HG03439 (cell line): Measurements from ENCODE around the gene JARID2.

ENCODE experiments used
- ATAC-seq: cut with Tn5 transposase; IDR thresholded peaks from one replicate; pipeline ENCODE4 v1.9.1; 2021; ENCODE audit warnings: mild to moderate bottlenecking, moderate library complexity; ENCODE audit not compliant: unreplicated experiment

JARID2 gene

DNA sequence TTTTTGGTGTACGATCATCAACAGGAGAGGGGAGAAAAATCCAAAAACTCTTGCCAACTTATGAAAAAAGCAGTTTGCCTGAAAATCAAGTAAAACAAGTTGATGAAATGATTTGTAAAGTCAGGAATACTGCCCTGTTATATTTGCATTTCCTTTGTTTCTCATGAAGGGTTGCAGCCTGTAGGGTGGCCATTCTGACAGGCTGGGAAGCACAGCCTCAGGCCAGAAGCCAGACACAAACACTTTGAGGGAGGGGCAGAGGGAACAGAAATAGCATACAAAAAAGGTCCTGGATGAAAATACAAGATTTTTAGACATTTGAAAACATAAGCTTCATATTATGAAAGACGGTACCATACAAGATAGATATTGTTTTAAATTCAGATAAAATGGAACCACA is 307.2 kb downstream of the JARID2 start:
- no peak for ATAC-seq

DNA sequence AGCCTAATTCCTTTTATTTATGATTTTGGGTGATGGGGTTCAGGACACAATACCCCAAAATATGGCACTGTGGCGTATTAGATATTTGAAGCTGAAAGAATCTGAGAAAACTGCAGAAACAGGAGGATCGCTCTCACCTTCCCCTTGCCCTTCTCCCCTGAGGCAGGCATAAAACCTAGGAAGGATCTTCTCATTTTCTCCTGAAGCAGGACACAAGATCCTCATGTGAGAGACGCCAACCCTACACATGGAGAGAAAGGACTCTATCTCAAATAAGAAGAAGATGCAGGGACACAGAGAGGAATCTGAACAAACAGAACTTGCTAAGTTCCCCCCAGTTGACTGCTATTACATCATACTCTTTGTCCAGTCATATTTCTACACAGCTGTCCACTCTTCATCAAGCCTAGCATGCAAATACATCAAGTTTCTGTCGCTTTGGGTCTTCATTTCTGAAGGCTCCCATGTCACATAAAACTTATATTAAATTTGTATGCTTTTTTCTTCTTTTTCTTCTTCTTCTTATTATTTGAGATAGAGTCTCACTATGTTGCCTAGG is 307.9 kb downstream of the JARID2 start:
- no peak for ATAC-seq

DNA sequence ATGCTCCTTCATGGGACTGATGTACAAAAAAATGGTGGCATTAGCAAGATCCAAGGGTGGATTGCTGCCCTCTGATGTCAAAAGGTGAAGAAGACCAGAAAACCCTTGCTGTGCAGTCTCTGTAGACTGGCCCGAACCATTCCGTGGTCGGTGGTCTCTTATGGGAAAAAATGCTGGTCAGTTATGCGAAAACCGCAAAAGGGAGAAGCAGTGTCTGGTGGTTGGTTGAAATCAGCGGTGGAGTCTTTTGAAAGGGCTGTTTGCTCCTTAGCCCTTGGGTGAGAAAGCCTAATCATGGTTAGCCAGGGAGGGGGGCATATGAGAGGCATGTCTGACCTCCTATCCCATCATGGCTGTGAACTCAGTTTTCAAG is 308.8 kb downstream of the JARID2 start:
- no peak for ATAC-seq

DNA sequence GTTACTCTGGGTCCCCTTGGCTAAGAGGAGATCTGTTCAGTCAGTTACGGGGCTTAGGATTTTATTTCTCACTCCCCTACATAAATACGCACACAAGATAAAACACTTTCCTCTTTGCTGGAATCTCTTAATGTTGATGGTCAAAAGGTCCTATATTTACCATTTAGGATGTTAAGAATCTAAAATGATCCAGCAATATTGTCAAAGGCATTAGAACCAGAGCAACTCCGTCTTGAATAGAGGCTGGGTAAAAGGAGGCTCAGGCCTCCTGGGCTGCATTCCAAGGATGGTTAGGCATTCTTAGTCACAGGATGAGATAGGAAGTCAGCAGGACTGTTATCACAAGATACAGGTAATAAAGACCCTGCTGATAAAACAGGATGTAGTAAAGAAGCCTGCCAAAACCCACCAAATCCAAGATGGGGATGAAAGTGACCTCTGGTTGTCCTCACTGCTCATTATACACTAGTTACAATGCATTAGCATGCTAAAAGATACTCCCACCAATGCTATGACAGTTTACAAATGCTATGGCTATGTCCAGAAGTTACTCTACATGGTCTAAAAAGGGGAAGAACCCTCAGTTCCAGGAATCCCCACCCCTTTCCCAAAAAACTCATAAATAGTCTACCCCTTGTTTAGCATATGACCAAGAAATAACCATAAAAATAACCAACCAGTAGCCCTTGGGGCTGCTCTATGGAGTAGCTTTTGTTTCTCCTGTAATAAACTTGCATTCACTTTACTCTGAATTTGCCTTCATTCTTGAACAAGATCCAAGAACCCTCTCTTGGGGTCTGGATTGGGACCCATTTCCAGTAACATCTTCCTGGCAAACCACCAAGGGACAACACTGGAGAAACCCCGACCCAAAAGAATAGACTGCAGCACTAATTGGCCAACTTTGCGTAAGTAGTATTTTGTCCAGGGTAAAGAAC is 309.5 kb downstream of the JARID2 start:
- ATAC-seq, result no peak

DNA sequence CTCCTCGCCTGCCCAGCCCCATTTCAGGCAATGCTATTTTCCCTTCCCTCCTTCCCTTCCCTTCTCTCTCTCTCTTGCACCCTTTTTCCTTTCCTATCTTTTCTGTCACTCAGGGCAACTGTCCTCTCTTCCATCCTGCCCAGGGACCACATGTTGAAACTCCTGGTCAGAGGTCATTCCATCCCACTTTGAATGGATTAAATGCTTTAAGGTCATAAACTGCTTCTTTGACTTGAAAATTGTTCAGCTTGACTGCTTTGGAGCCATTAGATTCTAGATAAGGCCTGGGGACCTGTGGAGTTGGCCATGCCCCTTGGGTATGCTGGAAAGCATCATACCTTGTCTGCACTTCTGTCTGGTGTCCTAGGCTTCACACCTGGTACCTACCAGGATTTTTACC is 310.8 kb downstream of the JARID2 start:
- ATAC-seq, result no peak

DNA sequence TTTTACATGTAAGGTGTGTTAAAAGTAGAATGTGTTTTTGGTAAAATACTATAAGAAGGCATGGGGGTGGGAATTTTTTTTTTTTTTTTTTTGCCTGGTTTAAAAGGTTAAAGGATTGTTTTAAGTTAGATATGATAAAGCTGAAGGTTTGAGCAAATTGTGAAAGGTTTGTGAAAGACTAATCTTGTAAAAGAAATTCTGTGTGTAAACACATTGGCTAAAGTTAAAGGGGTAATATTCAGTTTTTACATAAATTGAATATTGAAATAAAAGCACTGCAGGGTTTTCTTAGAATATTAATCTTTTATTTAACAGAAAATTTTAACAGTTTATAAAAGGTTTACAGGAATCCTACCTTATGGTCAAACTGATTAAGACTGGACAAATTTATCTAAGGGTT is 311.3 kb downstream of the JARID2 start:
- ATAC-seq, result no peak

DNA sequence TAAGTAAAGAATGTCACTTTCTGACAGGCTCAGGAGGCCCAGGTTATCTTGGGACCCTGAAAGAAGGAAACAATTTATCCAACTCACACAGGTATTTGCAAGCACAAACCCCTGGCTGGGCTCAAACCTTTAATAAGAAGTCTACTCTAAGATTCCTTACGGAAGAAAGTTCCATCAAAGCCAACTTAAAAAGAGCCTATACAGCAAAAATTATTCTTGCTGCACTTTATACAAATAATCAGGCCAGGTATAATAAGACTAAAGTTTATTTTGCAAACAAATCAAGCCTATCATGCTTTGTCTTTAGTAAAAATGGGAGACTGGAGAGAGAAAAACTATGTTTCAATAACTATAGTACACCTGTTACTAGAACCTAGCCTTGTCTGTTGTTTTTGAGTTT is 314.8 kb downstream of the JARID2 start:
- ATAC-seq, result no peak

DNA sequence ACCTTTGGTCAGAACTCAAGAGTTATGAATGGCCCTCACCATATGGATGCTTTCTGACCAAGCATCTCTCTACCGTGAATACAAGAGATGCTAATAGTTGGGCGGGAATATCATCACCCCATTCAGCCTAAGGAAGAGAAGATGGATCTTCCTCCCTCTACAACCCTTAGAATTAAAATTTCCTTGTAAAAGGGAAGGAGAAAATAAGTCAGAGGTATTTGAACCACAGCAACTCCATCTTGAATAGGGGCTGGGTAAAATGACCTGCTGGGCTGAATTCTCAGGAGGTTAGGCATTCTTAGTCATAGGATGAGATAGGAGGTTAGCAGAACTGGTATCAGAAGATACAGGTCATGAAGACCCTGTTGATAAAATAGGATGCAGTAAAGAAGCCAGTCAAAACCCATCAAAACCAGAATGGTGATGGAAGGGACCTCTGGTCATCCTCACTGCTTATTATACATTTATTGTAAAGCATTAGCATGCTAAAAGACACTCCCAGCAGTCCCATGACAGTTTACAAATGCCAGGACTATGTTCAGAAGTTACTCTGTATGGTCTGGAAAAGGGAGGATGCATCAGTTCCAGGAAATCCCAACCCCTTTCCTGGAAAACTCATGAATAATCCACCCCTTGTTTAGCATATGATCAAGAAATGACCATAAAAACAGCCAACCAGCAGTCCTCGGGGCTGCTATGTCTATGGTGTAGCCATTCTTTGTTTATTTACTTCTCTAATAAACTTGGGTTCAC is 315.8 kb downstream of the JARID2 start:
- ATAC-seq, result no peak

DNA sequence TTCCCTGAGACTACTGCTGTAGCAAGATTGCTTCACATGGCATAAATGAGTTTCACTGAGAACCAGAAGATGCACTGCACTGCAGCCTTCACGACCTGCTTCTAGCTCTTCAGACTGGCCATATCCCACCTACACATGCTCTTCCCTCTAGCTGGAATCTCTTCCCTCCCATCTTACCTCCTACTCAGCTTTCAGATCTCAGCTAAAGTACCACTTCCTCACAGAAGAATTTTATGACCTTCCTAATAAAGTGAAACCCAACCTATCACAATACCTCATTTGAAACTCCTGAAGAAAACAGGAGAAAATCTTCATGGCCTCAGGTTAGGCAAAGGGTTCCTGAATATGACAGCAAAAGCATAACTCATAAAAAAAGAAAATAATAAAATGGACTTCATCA is 317.1 kb downstream of the JARID2 start:
- no peak for ATAC-seq

DNA sequence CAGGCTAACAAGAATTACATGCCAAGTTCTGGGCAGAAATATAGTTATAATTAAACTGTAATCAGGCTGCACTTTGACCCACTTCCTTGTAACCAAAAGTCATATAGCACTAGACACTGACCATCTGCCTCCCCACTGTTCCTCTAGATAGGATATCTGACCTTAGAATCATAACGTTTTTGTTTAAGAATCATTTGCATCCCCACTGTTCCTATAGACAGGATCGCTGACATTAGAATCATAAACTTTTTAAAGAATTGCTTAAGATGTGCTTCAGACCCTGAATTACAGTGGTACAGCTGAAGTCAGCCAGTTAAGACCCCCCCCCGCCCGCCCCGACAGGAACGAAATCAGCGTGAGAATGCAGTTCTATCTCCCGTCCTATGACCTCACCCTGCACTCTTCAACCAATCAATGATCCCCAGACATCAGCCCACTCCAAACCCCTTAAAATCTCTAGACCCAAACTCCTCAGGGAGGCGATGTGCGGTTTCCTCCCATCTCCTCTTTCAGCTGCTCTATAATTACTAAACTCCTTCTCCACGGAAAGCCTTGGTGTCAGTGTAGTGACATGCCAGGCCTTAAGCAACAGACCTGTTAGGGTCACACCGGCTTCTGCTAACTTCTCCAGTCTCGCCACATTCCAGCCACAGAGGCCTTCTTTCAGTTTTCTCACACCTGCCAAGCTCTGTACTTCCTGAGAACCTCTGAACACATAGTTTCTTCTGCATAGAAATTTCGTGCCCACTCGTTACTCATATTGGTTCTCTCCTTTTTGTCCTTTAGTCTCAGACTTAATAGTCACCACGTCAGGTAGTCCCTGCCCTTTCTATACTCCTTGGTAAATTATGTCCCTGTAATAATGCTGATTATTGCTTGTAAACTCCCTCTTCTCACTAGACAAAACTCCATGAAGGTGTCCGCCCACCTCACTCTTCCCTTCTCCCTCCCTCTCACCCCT is 323.4 kb downstream of the JARID2 start:
- no peak for ATAC-seq

DNA sequence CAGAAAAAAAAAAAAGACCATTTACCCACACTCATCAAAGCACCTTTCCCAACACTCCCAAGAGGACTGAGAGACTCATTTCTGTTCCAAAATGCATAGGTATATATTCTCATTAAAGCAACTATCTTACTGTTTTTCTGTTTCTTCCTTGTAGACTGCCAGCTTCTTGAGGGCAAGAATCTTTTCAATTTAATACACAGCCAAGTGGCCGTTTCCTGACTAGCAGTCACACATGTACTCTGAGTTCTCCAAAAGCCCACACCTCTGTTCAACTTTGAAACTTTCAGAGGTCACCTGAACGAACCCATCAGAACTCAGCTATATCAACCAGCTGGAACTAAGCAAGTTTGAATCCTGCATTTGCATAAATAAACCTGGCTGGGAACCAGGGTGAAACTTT is 324.3 kb downstream of the JARID2 start:
- ATAC-seq, result no peak
